ENCODE measurements around the gene CELF2.
"Not testable (repeated sequence)": the region's sequence is repeated elsewhere in the genome, so short reads cannot be mapped to it uniquely, and the experiment has no call there.

Gene CELF2

DNA sequence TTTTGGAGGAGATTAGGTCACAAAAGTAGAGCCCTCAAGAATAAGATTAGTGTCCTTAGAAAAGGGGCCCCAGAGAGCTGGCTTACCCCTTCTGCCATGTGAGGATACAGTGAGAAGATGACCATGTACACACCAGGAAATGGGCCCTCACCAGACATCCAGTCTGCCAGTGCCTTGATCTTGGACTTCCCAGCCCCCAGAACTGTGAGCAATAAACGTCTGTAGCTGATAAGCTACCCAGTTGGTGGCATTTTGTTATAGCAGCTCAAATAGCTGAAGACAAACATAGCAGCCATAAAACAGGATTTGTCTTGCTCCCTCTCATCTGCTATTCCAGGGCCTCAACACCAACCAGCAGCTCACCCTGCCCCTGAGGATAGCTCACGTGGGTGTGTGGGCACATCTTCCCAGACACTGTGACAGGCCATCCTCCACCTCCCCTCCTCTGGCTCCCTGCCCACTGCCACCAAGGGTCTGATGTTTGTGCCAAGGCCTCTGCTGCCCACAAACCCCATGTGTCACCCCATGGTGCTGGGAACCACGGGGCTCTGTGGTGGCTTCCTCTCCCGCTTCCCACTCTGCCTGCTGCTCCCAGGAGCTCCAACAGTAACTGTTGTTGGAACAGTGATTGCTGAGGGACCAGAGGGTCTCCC lies 341.4 kb downstream of the CELF2 start:
- TF ChIP-seq, protein P1, sequence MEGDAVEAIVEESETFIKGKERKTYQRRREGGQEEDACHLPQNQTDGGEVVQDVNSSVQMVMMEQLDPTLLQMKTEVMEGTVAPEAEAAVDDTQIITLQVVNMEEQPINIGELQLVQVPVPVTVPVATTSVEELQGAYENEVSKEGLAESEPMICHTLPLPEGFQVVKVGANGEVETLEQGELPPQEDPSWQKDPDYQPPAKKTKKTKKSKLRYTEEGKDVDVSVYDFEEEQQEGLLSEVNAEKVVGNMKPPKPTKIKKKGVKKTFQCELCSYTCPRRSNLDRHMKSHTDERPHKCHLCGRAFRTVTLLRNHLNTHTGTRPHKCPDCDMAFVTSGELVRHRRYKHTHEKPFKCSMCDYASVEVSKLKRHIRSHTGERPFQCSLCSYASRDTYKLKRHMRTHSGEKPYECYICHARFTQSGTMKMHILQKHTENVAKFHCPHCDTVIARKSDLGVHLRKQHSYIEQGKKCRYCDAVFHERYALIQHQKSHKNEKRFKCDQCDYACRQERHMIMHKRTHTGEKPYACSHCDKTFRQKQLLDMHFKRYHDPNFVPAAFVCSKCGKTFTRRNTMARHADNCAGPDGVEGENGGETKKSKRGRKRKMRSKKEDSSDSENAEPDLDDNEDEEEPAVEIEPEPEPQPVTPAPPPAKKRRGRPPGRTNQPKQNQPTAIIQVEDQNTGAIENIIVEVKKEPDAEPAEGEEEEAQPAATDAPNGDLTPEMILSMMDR (IDR thresholded peaks at IDR 0.05; ENCODE audit: low read depth, low read length): no peak
- Histone ChIP-seq H3K4me3 (ENCODE audit: low read depth, low read length) (no peak overlapping the region), H3K27me3 (no peaks in the 10 kb centered on the region), H3K9me3 (no peaks in the 10 kb centered on the region), H3K4me1 (no peaks in the 10 kb centered on the region), H3K36me3 (no peaks in the 10 kb centered on the region)
- no peak for DNase-seq

DNA sequence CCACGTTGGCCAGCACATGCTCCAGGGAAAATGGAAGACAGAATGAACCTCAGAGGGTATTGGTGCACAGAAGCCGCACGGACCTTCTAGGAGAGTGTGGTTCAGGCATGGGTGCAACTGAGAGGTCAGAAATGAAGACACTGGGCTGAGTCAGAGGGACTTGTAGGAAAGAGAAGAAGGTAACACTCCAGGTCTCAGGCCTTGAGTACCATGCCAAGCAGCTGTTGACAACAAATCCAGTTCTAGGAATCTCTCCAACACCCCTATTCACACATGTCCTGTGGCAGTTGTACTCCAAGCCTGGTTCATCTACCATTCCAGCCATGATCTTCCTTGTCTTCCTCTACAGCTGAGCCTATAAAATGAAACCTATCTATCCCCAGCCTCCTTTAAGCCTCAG lies 342.2 kb downstream of the CELF2 start:
- TF ChIP-seq, protein P1 (IDR thresholded peaks at IDR 0.05; ENCODE audit: low read depth, low read length): no peak
- Histone ChIP-seq H3K27me3 (no peaks in the 10 kb centered on the region), H3K4me3 (ENCODE audit: low read depth, low read length) (no peak overlapping the region), H3K9me3 (no peaks in the 10 kb centered on the region), H3K36me3 (no peaks in the 10 kb centered on the region), H3K4me1 (no peaks in the 10 kb centered on the region)
- no peak for DNase-seq

DNA sequence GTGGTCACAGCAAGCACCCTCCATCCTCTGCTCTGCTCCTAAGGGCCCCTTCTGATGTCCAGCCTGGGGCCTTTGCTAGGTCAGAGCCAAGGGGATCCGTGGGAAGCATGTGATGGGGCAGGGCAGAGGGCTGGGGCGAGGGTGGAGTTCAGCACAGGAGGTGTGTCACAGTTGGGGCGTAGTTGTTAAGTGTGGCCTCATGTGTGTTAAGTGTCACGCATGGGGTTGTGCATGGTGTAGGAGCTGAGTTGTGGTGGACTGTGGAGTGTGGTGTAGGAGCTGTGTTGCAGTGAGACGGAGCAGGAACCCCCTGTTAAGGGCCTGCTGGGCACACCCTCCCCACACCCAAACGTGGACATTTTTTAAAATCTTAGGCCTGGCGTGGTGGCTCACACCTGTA lies 345.8 kb downstream of the CELF2 start:
- Histone ChIP-seq H3K4me3 (ENCODE audit: low read depth, low read length) (no peak overlapping the region), H3K36me3 (no peaks in the 10 kb centered on the region), H3K27me3 (no peaks in the 10 kb centered on the region), H3K9me3 (no peaks in the 10 kb centered on the region), H3K4me1 (no peaks in the 10 kb centered on the region)
- TF ChIP-seq, protein P1 (IDR thresholded peaks at IDR 0.05; ENCODE audit: low read depth, low read length): no peak
- no peak for DNase-seq

DNA sequence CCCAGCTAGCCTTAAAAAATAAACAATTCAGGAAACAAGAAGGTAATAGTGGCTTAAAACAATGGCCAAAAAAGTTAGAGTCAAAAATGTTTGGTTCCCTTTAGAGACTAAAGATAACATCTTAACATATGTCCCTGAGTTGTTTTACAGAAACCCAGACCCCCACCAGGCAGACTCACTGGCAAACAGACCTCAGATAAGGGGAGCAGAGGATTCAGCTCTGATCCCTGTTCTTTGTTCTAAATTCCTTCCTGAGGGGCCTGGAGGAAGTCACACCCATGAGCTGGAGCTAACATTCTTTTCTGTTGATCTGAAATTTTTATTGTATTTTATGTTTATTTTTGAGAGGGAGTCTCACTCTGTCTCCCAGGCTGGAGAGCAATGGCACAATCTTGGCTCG lies 346.6 kb downstream of the CELF2 start:
- Histone ChIP-seq H3K27me3 (no peaks in the 10 kb centered on the region), H3K4me1 (no peaks in the 10 kb centered on the region), H3K36me3 (no peaks in the 10 kb centered on the region), H3K4me3 (ENCODE audit: low read depth, low read length) (no peak overlapping the region), H3K9me3 (no peaks in the 10 kb centered on the region)
- DNase-seq: no peak
- TF ChIP-seq, protein P1 (IDR thresholded peaks at IDR 0.05; ENCODE audit: low read depth, low read length): no peak

DNA sequence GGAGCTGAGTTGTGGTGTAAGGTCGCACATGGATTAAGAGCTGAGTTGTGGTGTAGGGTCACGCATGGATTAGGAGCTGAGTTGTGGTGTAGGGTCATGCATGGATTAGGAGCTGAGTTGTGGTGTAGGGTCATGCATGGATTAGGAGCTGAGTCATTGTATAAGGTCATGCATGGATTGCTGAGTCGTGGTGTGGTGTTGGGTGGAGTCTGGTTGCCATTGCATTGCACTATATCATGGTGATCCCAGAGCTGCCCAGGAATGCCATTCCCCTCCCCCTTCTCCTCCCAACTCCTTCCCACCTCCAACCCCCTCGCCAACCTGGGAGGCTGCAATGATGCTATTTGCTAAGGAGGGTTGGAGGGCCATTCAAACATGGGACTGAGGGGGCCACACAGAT lies 349.2 kb downstream of the CELF2 start:
- H3K9me3 ChIP-seq; DNase-seq; H3K4me1 ChIP-seq; H3K27me3 ChIP-seq; H3K36me3 ChIP-seq; H3K4me3 ChIP-seq (ENCODE audit: low read depth, low read length): not testable (repeated sequence)

DNA sequence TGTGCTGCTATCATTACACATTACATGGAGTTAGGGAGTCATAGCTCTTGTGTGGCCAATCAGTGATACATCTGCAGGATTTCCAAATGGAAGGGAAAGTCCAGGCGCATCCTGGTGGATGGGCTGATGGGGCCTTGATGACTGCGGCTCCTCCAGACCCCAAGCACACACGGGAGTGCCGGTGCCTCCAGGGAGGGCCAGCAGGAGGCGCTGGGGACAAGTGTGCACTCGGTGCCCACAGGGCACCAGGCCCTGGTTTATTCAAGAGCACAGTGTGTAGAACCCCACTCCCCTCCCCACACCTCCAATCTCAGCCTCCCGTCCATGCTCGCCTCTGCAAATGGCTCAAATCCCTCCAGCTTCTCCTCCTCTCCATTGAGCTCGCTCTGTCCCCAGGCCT lies 349.8 kb downstream of the CELF2 start:
- Histone ChIP-seq H3K4me1 (no peaks in the 10 kb centered on the region), H3K9me3 (no peaks in the 10 kb centered on the region), H3K27me3 (no peaks in the 10 kb centered on the region), H3K4me3 (ENCODE audit: low read depth, low read length) (no peak overlapping the region), H3K36me3 (no peaks in the 10 kb centered on the region)
- DNase-seq: no peak
- TF ChIP-seq, protein P1 (IDR thresholded peaks at IDR 0.05; ENCODE audit: low read depth, low read length): no peak

Measured in BE2C (cell line).